AG08396 (cell line): ENCODE data around the gene SPAG5.

ENCODE experiments used
- DNase-seq: peaks from one replicate; pipeline ENCODE4 v3.0.0; 2012; ENCODE audit warnings: low spot score, mixed read lengths

SPAG5 gene

GRCh38 chr17:28547096-28547622 lies 51.7 kb downstream of the SPAG5 start:
- DNase-seq, result no peak

- no peak for DNase-seq
These were observed 52.9 kb downstream of the SPAG5 start for GRCh38 chr17:28545787-28546415.

- DNase-seq, result no peak
These were observed 53.7 kb downstream of the SPAG5 start for GRCh38 chr17:28545141-28545503.

- no peak for DNase-seq
These were observed 54.3 kb downstream of the SPAG5 start for GRCh38 chr17:28544402-28545140.

- DNase-seq, result no peak
These were observed 57.4 kb downstream of the SPAG5 start for GRCh38 chr17:28541439-28541838.

GRCh38 chr17:28540231-28540630 lies 58.6 kb downstream of the SPAG5 start:
- DNase-seq, result no peak

GRCh38 chr17:28538296-28538895 lies 60.4 kb downstream of the SPAG5 start:
- DNase-seq, result no peak

- DNase-seq, result no peak
These were observed 61.6 kb downstream of the SPAG5 start for GRCh38 chr17:28537219-28537610.

- DNase-seq, result no peak
These were observed 62.1 kb downstream of the SPAG5 start for GRCh38 chr17:28536532-28537218.

- no peak for DNase-seq
These were observed 64.0 kb downstream of the SPAG5 start for GRCh38 chr17:28534740-28535375.

- DNase-seq, result no peak
These were observed 65.6 kb downstream of the SPAG5 start for GRCh38 chr17:28533091-28533807.

GRCh38 chr17:28532050-28532960 lies 66.5 kb downstream of the SPAG5 start:
- no peak for DNase-seq

- DNase-seq, result no peak
These were observed 67.9 kb downstream of the SPAG5 start for GRCh38 chr17:28530926-28531325.

- DNase-seq, result no peak
These were observed 68.6 kb downstream of the SPAG5 start for GRCh38 chr17:28530250-28530649.

GRCh38 chr17:28529013-28529400 lies 69.8 kb downstream of the SPAG5 start:
- no peak for DNase-seq

- DNase-seq, result no peak
These were observed 70.4 kb downstream of the SPAG5 start for GRCh38 chr17:28528327-28529012.

- no peak for DNase-seq
These were observed 71.0 kb downstream of the SPAG5 start for GRCh38 chr17:28527859-28528258.
